GM12892 (cell line): ENCODE results near the gene ZNF23.

Experiments used
- DNase-seq: peaks from one replicate; pipeline ENCODE4 v3.0.0; 2011; ENCODE audit not compliant: insufficient read length
- FAIRE-seq: peaks from 2 replicates; lab custom pipeline; 2011; peaks lifted over from hg19 to GRCh38; lab: Jason Lieb, UNC
- POLR2A ChIP-seq: IDR thresholded peaks from 2 replicates; pipeline ENCODE4 v1.6.1; 2011; ENCODE audit warnings: low read depth, low read length, control low read depth
- POLR2AphosphoS5 ChIP-seq: IDR thresholded peaks from 2 replicates; pipeline ENCODE4 v1.6.1; 2011; ENCODE audit warnings: low read depth, low read length, control low read depth
- TAF1 ChIP-seq: IDR thresholded peaks from 2 replicates; pipeline ENCODE4 v1.6.1; 2011; ENCODE audit warnings: low read depth, mild to moderate bottlenecking, control low read depth, low read length, borderline replicate concordance

The ZNF23 gene

GRCh38 chr16:71489122-71489521, 27.1 kb upstream of the ZNF23 start, which contains the start of gene ZNF19:
ZNF19 (minus strand) TSS chr16:71489324; CDS start chr16:71482114, 7,210 bp downstream.
- no peak for FAIRE-seq
- no peak for DNase-seq
- no peak for TF ChIP-seq POLR2A
- no peak for TF ChIP-seq POLR2AphosphoS5
- no peak for TF ChIP-seq TAF1

GRCh38 chr16:71484006-71484893, 22.2 kb upstream of the ZNF23 start:
- peak; percentile 99 for FAIRE-seq

GRCh38 chr16:71482569-71482968, 20.5 kb upstream of the ZNF23 start:
- TF ChIP-seq TAF1: no peak
- no peak for TF ChIP-seq POLR2AphosphoS5
- TF ChIP-seq POLR2A: no peak
- FAIRE-seq: no peak
- no peak for DNase-seq

More at GRCh38 chr16:71484006-71484893, 22.2 kb upstream of the ZNF23 start:
- DNase-seq: peak; percentile 57
- TF ChIP-seq TAF1: peak; percentile 44; the same call in 1 of the 2 replicates
- TF ChIP-seq POLR2AphosphoS5: peak; percentile 84
- TF ChIP-seq POLR2A: peak; percentile 84; the same call in 1 of the 2 replicates

GRCh38 chr16:71480956-71481355, 18.9 kb upstream of the ZNF23 start:
- TF ChIP-seq POLR2AphosphoS5: no peak
- TF ChIP-seq TAF1: no peak
- TF ChIP-seq POLR2A: no peak
- FAIRE-seq (no peak), DNase-seq (no peak)

- TF ChIP-seq TAF1 (no peak), POLR2A (no peak), POLR2AphosphoS5 (no peak)
- no peak for FAIRE-seq
These were observed 17.4 kb upstream of the ZNF23 start for GRCh38 chr16:71479420-71479819.

GRCh38 chr16:71476457-71477124, 14.5 kb upstream of the ZNF23 start:
- no peak for FAIRE-seq
- no peak for TF ChIP-seq POLR2AphosphoS5
- TF ChIP-seq TAF1: no peak
- TF ChIP-seq POLR2A: no peak
- DNase-seq: no peak

More at GRCh38 chr16:71479420-71479819, 17.4 kb upstream of the ZNF23 start:
- no peak for DNase-seq

- DNase-seq: no peak
- TF ChIP-seq POLR2AphosphoS5 (no peak), POLR2A (no peak), TAF1 (no peak)
- no peak for FAIRE-seq
These were observed 12.8 kb upstream of the ZNF23 start for GRCh38 chr16:71474864-71475263.

- no peak for DNase-seq
- TF ChIP-seq POLR2A: no peak
- FAIRE-seq: no peak
These were observed 11.8 kb upstream of the ZNF23 start for GRCh38 chr16:71473891-71474290.

GRCh38 chr16:71472931-71473330, 10.9 kb upstream of the ZNF23 start:
- TF ChIP-seq TAF1 (no peak), POLR2A (no peak), POLR2AphosphoS5 (no peak)
- no peak for FAIRE-seq
- no peak for DNase-seq

- DNase-seq: no peak
- TF ChIP-seq POLR2A (no peak), POLR2AphosphoS5 (no peak), TAF1 (no peak)
- no peak for FAIRE-seq
These were observed 10.0 kb upstream of the ZNF23 start for GRCh38 chr16:71472051-71472450.

- DNase-seq (no peak), FAIRE-seq (no peak)
These were observed 5.8 kb upstream of the ZNF23 start for GRCh38 chr16:71467810-71468209.

More at GRCh38 chr16:71467810-71468209, 5.8 kb upstream of the ZNF23 start:
- TF ChIP-seq POLR2A: no peak
- no peak for TF ChIP-seq POLR2AphosphoS5
- no peak for TF ChIP-seq TAF1
